A549 (cell line): ENCODE data around the gene MTSS2. TPM values are rescaled to one million over a fixed set of nuclear protein-coding genes. Genes with fewer than 3 reads are reported as not detected.

Experiments used
- ATAC-seq, 2 experiments: fragments of 200-7000 bp in 1 of 2; fragments of >200 bp in 1 of 2; cut with Nextera tagmentation in 1 of 2; cut with Tn5 transposase in 1 of 2; 3 replicates each; pipeline versions ENCODE4 v1.8.0 to v1.9.1; 2018 to 2020; ENCODE audit warnings: mild to moderate bottlenecking in 1 of 2, moderate library complexity in 1 of 2
- CTCF ChIA-PET: fragments of 300-600 bp; sonication (Branson Sonifier 250); formaldehyde crosslinking; extraction: SDS; loops from one replicate; lab custom pipeline; 2021; ENCODE audit warnings: antibody characterized with exemption, inconsistent platforms; lab: Yijun Ruan, JAX
- POLR2A ChIA-PET: fragments of 350-600 bp; formaldehyde crosslinking; extraction: SDS; loops from one replicate; lab custom pipeline; 2021; ENCODE audit warnings: antibody characterized with exemption, inconsistent platforms; lab: Yijun Ruan, JAX
- DNase-seq, 2 experiments: peaks; one replicate each; pipeline versions ENCODE4 v3.0.0 to v3.0.0-alpha.2; 2011 to 2016; ENCODE audit warnings: low read depth in 1 of 2, low spot score in 1 of 2
- FAIRE-seq: peaks from 2 replicates; lab custom pipeline; 2011; peaks lifted over from hg19 to GRCh38; lab: Jason Lieb, UNC
- H3K27ac ChIP-seq, 2 experiments: fragments of >200 bp; sonication (Bioruptor Twin); formaldehyde crosslinking; 3 replicates each; pipeline ENCODE4 v1.5.1; 2016 to 2017
- H3K4me1 ChIP-seq: fragments of >200 bp; sonication (Bioruptor Twin); formaldehyde crosslinking; 3 replicates; pipeline ENCODE4 v1.6.1; 2016
- H3K4me2 ChIP-seq: fragments of >200 bp; sonication (Bioruptor Twin); formaldehyde crosslinking; 3 replicates; pipeline ENCODE4 v1.6.1; 2016
- H3K4me3 ChIP-seq: fragments of >200 bp; sonication (Bioruptor Twin); formaldehyde crosslinking; 3 replicates; pipeline ENCODE4 v1.5.1; 2016
- H3K9me3 ChIP-seq: fragments of >200 bp; sonication (Bioruptor Twin); formaldehyde crosslinking; 3 replicates; pipeline ENCODE4 v1.6.1; 2016
- BHLHE40 ChIP-seq: IDR thresholded peaks from 2 replicates; pipeline ENCODE4 v1.6.1; 2012; ENCODE audit warnings: low read depth, low read length, inconsistent platforms
- CBX2 ChIP-seq: fragments of 200-600 bp; sonication (generic); IDR thresholded peaks from 2 replicates; pipeline ENCODE4 v1.6.1; 2016; ENCODE audit warnings: low read depth, mild to moderate bottlenecking, borderline replicate concordance
- CEBPB ChIP-seq, 2 experiments: fragments of >200 bp in 1 of 2; sonication (Bioruptor Twin) in 1 of 2; formaldehyde crosslinking in 1 of 2; IDR thresholded peaks; 2 replicates each; pipeline ENCODE4 v1.6.1; 2012 to 2016
- CHD4 ChIP-seq: fragments of 200-600 bp; sonication (generic); IDR thresholded peaks from 2 replicates; pipeline ENCODE4 v1.6.1; 2016; ENCODE audit warnings: antibody characterized with exemption, mild to moderate bottlenecking, borderline replicate concordance
- EHMT2 ChIP-seq: fragments of 200-600 bp; sonication (generic); IDR thresholded peaks from 2 replicates; pipeline ENCODE4 v1.6.1; 2016; ENCODE audit warnings: antibody characterized with exemption, low read depth, mild to moderate bottlenecking, moderate library complexity
- ESRRA ChIP-seq: fragments of 150-350 bp; IDR thresholded peaks from 2 replicates; pipeline ENCODE4 v1.6.1; 2014; ENCODE audit warnings: mild to moderate bottlenecking, low read length, borderline replicate concordance
- FOSB ChIP-seq: fragments of 250-450 bp; sonication (Bioruptor Pico); IDR thresholded peaks from 2 replicates; pipeline ENCODE4 v1.5.0; 2020; ENCODE audit warnings: mild to moderate bottlenecking, moderate library complexity
- FOSL2 ChIP-seq, 2 experiments: fragments of 450-650 bp in 1 of 2; fragments of >200 bp in 1 of 2; sonication (Bioruptor Twin) in 1 of 2; formaldehyde crosslinking; IDR thresholded peaks; 2 replicates each; pipeline versions ENCODE4 v1.5.0 to v1.6.1; 2016 to 2020; ENCODE audit warnings: mild to moderate bottlenecking in 1 of 2, moderate library complexity in 1 of 2
- GATA3 ChIP-seq: IDR thresholded peaks from 2 replicates; pipeline ENCODE4 v1.6.1; 2012; ENCODE audit warnings: borderline replicate concordance
- HDAC2 ChIP-seq: fragments of 200-600 bp; sonication (generic); IDR thresholded peaks from 2 replicates; pipeline ENCODE4 v1.6.1; 2016
- JUNB ChIP-seq: fragments of >200 bp; sonication (Bioruptor Twin); formaldehyde crosslinking; IDR thresholded peaks from 2 replicates; pipeline ENCODE4 v1.6.1; 2016
- MAFK ChIP-seq: fragments of 450-650 bp; IDR thresholded peaks from 2 replicates; pipeline ENCODE4 v1.6.1; 2014; ENCODE audit not compliant: partially characterized antibody
- MAZ ChIP-seq: fragments of 150-350 bp; IDR thresholded peaks from 2 replicates; pipeline ENCODE4 v1.6.1; 2014; ENCODE audit warnings: antibody characterized with exemption, low read depth, low read length, borderline replicate concordance
- NR3C1 ChIP-seq: fragments of >200 bp; sonication (Bioruptor Twin); formaldehyde crosslinking; IDR thresholded peaks from 3 replicates; pipeline ENCODE4 v1.6.1; 2017
- RAD21 ChIP-seq, 2 experiments: fragments of >200 bp in 1 of 2; sonication (Bioruptor Twin) in 1 of 2; formaldehyde crosslinking in 1 of 2; IDR thresholded peaks in 1 of 2; conservative IDR thresholded peaks in 1 of 2; 2 replicates in 1 of 2; 3 replicates in 1 of 2; pipeline ENCODE4 v1.6.1; 2012 to 2018; ENCODE audit warnings: inconsistent platforms in 1 of 2
- RCOR1 ChIP-seq: fragments of 150-350 bp; IDR thresholded peaks from 2 replicates; pipeline ENCODE4 v1.6.1; 2014; ENCODE audit warnings: antibody characterized with exemption, low read length, low read depth
- SMC3 ChIP-seq: fragments of >200 bp; sonication (Bioruptor Twin); formaldehyde crosslinking; IDR thresholded peaks from 3 replicates; pipeline ENCODE4 v1.6.1; 2018; ENCODE audit warnings: inconsistent platforms
- TFCP2L1 ChIP-seq: fragments of 250-450 bp; sonication (Bioruptor Pico); IDR thresholded peaks from 2 replicates; pipeline ENCODE4 v1.5.0; 2021; ENCODE audit warnings: mild to moderate bottlenecking
- WGBS: methylation state at CpG from one replicate; pipeline ENCODE4 v1.1.6; 2017; ENCODE audit errors: missing lambda C conversion rate; 5-methylcytosine and 5-hydroxymethylcytosine counted together
- polyA plus RNA-seq, 4 experiments: library from polyadenylated mRNA; depleted of rRNA in 3 of 4; stranded (reverse); fragments of >200 nt; fragmentation: RNase III in 1 of 4; extraction: RNeasy Plus Mini Kit Qiagen cat#74134 plus additional on column Dnase treatment in 1 of 4; gene quantifications; 2 replicates in 3 of 4; 3 replicates in 1 of 4; pipeline ENCODE4 v1.2.3, GENCODE V29; 2011 to 2017
- TF ChIP-seq, protein P1 (sequence below): fragments of >200 bp; sonication (Bioruptor Twin); formaldehyde crosslinking; IDR thresholded peaks from 3 replicates; pipeline ENCODE4 v1.6.1; 2016
- TF ChIP-seq, protein P2 (sequence below): fragments of >200 bp; sonication (Bioruptor Twin); formaldehyde crosslinking; IDR thresholded peaks from 3 replicates; pipeline ENCODE4 v1.5.1; 2016
- TF ChIP-seq, protein P3 (sequence below): IDR thresholded peaks from 2 replicates; pipeline ENCODE4 v1.6.1; 2012
- TF ChIP-seq, protein P4 (sequence below): fragments of 250-450 bp; sonication (Bioruptor Pico); IDR thresholded peaks from 2 replicates; pipeline ENCODE4 v1.5.0; 2020; ENCODE audit warnings: low read depth, mild to moderate bottlenecking, moderate library complexity

MTSS2 gene
- polyA plus RNA-seq, 2 of the 4 experiments (the other 2 are of a cell fraction): 13.1 to 27.1 TPM

DNA sequence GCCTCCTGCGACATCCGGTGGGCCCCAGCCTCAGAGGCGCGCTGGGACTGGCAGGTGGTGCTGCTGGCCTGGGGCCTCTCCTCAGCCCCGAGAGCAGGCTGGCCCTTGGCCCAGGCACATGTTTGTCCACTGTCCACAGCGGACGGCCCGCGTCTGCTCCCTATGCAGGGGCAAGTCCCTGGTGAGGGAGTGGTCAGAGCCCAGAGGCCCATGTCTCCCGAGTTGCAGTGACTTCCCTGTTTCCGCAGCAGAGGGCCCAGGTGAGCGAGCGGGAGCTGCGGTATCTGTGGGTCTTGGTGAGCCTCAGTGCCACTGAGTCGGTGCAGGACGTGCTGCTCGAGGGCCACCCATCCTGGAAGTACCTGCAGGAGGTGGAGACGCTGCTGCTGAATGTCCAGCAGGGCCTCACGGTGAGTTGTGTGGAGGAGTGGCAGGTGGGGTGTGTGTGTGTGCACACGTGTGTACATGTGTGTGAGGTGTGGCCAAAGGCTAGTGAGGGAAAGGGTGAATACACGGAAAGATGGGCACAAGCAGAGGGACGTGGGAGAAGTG is 29.1 kb downstream of the MTSS2 start (continued):
- TF ChIP-seq, protein P1, sequence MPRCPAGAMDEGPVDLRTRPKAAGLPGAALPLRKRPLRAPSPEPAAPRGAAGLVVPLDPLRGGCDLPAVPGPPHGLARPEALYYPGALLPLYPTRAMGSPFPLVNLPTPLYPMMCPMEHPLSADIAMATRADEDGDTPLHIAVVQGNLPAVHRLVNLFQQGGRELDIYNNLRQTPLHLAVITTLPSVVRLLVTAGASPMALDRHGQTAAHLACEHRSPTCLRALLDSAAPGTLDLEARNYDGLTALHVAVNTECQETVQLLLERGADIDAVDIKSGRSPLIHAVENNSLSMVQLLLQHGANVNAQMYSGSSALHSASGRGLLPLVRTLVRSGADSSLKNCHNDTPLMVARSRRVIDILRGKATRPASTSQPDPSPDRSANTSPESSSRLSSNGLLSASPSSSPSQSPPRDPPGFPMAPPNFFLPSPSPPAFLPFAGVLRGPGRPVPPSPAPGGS: no peak
- TF ChIP-seq JUNB: no peak
- TF ChIP-seq ESRRA: no peak
- no peak for TF ChIP-seq HDAC2

DNA sequence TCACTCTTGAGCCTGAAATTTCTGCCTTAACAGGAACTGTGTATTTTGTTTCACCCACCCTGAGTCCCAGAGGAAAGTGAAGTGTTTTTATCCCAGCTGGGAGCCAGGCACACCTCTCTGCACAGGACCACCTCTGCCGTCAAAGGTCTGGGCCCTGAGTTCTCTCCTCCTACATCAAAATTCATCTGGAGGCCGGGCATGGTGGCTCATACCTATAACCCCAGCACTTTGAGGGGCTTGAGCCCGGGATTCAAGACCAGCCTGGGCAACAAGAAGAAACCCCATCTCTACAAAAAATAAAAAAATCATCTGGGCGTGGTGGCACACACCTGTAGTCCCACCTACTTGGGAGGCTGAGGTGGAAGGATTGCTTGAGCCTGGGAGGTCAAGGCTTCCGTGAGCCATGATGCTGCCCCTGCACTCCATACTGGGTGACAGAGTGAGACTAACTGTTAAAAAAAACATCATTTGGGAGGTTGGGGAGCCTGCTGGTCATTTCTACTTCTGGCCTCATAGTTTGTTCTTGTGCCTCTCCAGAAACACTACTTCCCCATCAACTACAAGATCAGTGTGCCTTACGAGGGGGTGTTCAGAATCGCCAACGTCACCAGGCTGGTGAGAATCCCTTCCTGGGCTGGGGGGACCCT is 29.7 kb downstream of the MTSS2 start:
- Histone ChIP-seq H3K4me1 (no peaks in the 10 kb centered on the region; the same call in 2 of the 3 replicates), H3K4me2 (no peak overlapping the region), H3K9me3 (no peaks in the 10 kb centered on the region), H3K27ac (no peak overlapping the region), H3K4me3 (no peak overlapping the region)
- 74% methylated on average over 8 of the region's 8 CpGs for WGBS
- POLR2A ChIA-PET: no interaction called here
- ATAC-seq: no peak
- DNase-seq: no peak
- CTCF ChIA-PET: interaction anchor here (3.6 to 6.2 kb wide), 2 partner anchors 23 to 287 kb away, joined by 19 to 42 read pairs; no protein-coding TSS in a partner anchor
- FAIRE-seq: no peak
- TF ChIP-seq FOSB (CRISPR knock-in tag): no peak
- TF ChIP-seq, protein P2, sequence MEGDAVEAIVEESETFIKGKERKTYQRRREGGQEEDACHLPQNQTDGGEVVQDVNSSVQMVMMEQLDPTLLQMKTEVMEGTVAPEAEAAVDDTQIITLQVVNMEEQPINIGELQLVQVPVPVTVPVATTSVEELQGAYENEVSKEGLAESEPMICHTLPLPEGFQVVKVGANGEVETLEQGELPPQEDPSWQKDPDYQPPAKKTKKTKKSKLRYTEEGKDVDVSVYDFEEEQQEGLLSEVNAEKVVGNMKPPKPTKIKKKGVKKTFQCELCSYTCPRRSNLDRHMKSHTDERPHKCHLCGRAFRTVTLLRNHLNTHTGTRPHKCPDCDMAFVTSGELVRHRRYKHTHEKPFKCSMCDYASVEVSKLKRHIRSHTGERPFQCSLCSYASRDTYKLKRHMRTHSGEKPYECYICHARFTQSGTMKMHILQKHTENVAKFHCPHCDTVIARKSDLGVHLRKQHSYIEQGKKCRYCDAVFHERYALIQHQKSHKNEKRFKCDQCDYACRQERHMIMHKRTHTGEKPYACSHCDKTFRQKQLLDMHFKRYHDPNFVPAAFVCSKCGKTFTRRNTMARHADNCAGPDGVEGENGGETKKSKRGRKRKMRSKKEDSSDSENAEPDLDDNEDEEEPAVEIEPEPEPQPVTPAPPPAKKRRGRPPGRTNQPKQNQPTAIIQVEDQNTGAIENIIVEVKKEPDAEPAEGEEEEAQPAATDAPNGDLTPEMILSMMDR: no peak
- no peak for TF ChIP-seq TFCP2L1 (CRISPR knock-in tag)
- no peak for TF ChIP-seq CEBPB (IDR thresholded peaks at IDR 0.05)
- no peak for TF ChIP-seq BHLHE40
- TF ChIP-seq NR3C1: no peak
- no peak for TF ChIP-seq MAFK
- TF ChIP-seq, all 56 proteins: peak for 0

DNA sequence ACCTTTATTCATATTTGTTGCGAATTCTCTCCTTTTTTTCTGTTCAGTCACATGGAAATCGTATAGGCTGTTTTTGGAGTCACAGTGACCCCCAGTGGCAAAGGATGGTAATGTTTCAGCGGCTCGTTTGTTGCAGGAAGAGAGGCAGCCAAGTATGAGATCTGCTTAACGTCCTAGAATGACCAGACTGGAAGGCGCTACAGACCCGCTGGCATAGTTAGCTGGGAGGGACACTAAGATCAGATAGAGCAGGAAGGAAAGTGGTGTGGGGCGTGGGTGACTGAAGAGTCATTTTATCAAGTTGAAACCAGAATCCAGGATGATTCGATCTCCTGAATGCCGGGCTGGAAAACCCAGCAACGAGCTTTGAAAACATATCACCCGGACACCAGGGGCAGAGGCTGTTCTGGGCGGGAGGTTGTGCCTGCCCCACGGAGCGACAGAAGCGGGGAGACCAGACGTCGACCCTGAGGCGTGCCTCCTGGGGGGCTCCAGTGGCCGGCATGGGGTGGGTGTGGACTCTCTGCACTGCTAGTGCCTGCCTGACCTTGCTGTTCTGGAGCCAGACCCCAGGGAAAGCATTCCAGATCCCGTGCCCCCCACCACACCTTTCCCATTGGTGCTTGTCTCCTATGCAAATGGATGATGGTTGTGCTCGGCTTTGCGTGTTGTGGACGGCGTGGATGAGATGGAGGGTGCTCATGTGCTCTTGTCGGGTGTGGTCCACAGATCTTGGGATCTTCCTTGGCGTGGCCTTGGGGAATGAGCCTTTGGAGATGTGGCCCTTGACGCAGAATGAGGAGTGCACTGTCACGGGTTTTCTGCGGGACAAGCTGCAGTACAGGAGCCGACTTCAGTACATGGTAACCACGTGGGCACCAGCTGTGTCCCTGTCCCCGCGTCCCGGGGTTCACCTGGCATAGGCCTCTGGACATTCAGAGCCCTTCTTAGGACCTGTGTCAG is 31.8 kb downstream of the MTSS2 start:
- H3K4me1 ChIP-seq: no peaks in the 10 kb centered on the region; the same call in 2 of the 3 replicates
- peak overlapping the region; percentile 57 to 73; a peak in 5 of 6 replicates for H3K27ac ChIP-seq
- CTCF ChIA-PET: interaction anchor here (0.6 to 6.2 kb wide), 61 partner anchors 8 to 1258 kb away, joined by 3 to 52 read pairs (median 4); partner anchors contain the start of genes CALB2, COG4 and SF3B3
- FAIRE-seq: peak; percentile 100
- no peak for TF ChIP-seq FOSL2 (IDR thresholded peaks at IDR 0.05)
- no peak for TF ChIP-seq FOSL2 (CRISPR knock-in tag; IDR thresholded peaks at IDR 0.05)
- peak; percentile 77 for TF ChIP-seq SMC3
- no peak for TF ChIP-seq NR3C1
- TF ChIP-seq, protein P2: peak; percentile 94
- no peak for TF ChIP-seq CHD4
- TF ChIP-seq MAZ: no peak
- TF ChIP-seq, protein P3, sequence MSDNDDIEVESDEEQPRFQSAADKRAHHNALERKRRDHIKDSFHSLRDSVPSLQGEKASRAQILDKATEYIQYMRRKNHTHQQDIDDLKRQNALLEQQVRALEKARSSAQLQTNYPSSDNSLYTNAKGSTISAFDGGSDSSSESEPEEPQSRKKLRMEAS: peak; percentile 58
- TF ChIP-seq GATA3: no peak
- TF ChIP-seq EHMT2: no peak
- no peak for TF ChIP-seq CBX2
- TF ChIP-seq RAD21 (conservative IDR thresholded peaks at IDR 0.05 in 1 of 2, IDR thresholded peaks at IDR 0.05 in 1 of 2): peak; percentile 92 to 97
- TF ChIP-seq, protein P4, sequence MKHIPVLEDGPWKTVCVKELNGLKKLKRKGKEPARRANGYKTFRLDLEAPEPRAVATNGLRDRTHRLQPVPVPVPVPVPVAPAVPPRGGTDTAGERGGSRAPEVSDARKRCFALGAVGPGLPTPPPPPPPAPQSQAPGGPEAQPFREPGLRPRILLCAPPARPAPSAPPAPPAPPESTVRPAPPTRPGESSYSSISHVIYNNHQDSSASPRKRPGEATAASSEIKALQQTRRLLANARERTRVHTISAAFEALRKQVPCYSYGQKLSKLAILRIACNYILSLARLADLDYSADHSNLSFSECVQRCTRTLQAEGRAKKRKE (CRISPR knock-in tag): no peak
- no peak for TF ChIP-seq RCOR1
- TF ChIP-seq, all 56 proteins: peak for 4
- 42% methylated on average over 35 of the region's 35 CpGs for WGBS
- DNase-seq: peak; percentile 41 to 78
- peak; percentile 80 to 85 for ATAC-seq
- Histone ChIP-seq H3K9me3 (no peaks in the 10 kb centered on the region), H3K4me3 (peak overlapping the region; percentile 29; the same call in 2 of the 3 replicates), H3K4me2 (peak overlapping the region; percentile 82)
- POLR2A ChIA-PET: interaction anchor here (1.5 to 1.9 kb wide), 2 partner anchors 125 to 273 kb away, joined by 3 to 9 read pairs; no protein-coding TSS in a partner anchor
